DMS153 (cell line): ENCODE measurements around the gene TULP1.
"Not testable (repeated sequence)": the region's sequence is repeated elsewhere in the genome, so short reads cannot be mapped to it uniquely, and the experiment has no call there.

Source experiments
- DNase-seq: peaks from one replicate; lab custom pipeline; 2025; lab: John Stamatoyannopoulos, UW

Gene TULP1

GRCh38 chr6:35512740-35513139, at the start of gene TULP1:
Gene TULP1 (minus strand): TSS chr6:35512896. CDS start chr6:35512858, 38 bp downstream.
- no peak for DNase-seq

GRCh38 chr6:35562060-35562459, 49.4 kb upstream of the TULP1 start:
- DNase-seq: no peak

GRCh38 chr6:35561113-35561512, 48.4 kb upstream of the TULP1 start:
- DNase-seq: no peak

- DNase-seq: no peak
These were observed 45.9 kb upstream of the TULP1 start for GRCh38 chr6:35558571-35558970.

- DNase-seq: no peak
These were observed 44.5 kb upstream of the TULP1 start for GRCh38 chr6:35557239-35557638.

GRCh38 chr6:35554811-35555210, 42.1 kb upstream of the TULP1 start:
- DNase-seq: no peak

GRCh38 chr6:35553315-35553714, 40.6 kb upstream of the TULP1 start:
- no peak for DNase-seq

- DNase-seq: no peak
These were observed 39.7 kb upstream of the TULP1 start for GRCh38 chr6:35552285-35552917.

- DNase-seq: no peak
These were observed 37.7 kb upstream of the TULP1 start for GRCh38 chr6:35550437-35550836.

GRCh38 chr6:35547676-35548075, 35.0 kb upstream of the TULP1 start:
- DNase-seq: no peak

GRCh38 chr6:35544769-35545361, 32.2 kb upstream of the TULP1 start:
- DNase-seq: no peak

- DNase-seq: no peak
These were observed 30.9 kb upstream of the TULP1 start for GRCh38 chr6:35543459-35544193.

- no peak for DNase-seq
These were observed 29.1 kb upstream of the TULP1 start for GRCh38 chr6:35541836-35542235.

GRCh38 chr6:35539223-35539622, 26.5 kb upstream of the TULP1 start:
- no peak for DNase-seq

GRCh38 chr6:35535847-35536246, 23.2 kb upstream of the TULP1 start:
- DNase-seq: not testable (repeated sequence)

- no peak for DNase-seq
These were observed 21.9 kb upstream of the TULP1 start for GRCh38 chr6:35534407-35535170.

- no peak for DNase-seq
These were observed 21.3 kb upstream of the TULP1 start for GRCh38 chr6:35533981-35534380.

GRCh38 chr6:35532126-35532525, 19.4 kb upstream of the TULP1 start:
- DNase-seq: no peak

GRCh38 chr6:35524380-35525020, 11.8 kb upstream of the TULP1 start:
- DNase-seq: no peak

GRCh38 chr6:35522660-35523658, 10.3 kb upstream of the TULP1 start:
- no peak for DNase-seq

- DNase-seq: no peak
These were observed 9.5 kb upstream of the TULP1 start for GRCh38 chr6:35522151-35522550.
